Renal cortex interstitium (tissue), 3 donors: ENCODE measurements around the gene GDF11. TPM values are rescaled to one million over a fixed set of nuclear protein-coding genes. Genes with fewer than 3 reads are reported as not detected.

Experiments used
- polyA plus RNA-seq, 3 donors: library from polyadenylated mRNA; unstranded; fragments of 120-200 nt; gene quantifications; one replicate each; pipeline ENCODE4 v1.2.1, GENCODE V29; 2013; ENCODE audit not compliant: insufficient read length in 3 of 3

The GDF11 gene
- polyA plus RNA-seq, 3 donors = 19.5 to 25.6 (median 20.6) TPM

Other genes starting within 250 kb of the GDF11 start
- gene OR6C4, start 193.5 kb upstream of the GDF11 start, polyA plus RNA-seq = not detected
- gene OR2AP1, start 170.7 kb upstream of the GDF11 start, polyA plus RNA-seq = not detected
- gene OR10P1, start 106.2 kb upstream of the GDF11 start, polyA plus RNA-seq = not detected
- gene ITGA7, start 35.2 kb upstream of the GDF11 start, polyA plus RNA-seq = 10 to 100 TPM; 23.7 to 45.7 (median 44.0) TPM
- 100 to 1,000 TPM; 102 to 143 (median 110) TPM for gene BLOC1S1, start 27.1 kb upstream of the GDF11 start, polyA plus RNA-seq
- 10 to 100 TPM; 22.5 to 46.1 (median 24.5) TPM for gene RDH5, start 22.7 kb upstream of the GDF11 start, polyA plus RNA-seq
- gene CD63, start 14.1 kb upstream of the GDF11 start, polyA plus RNA-seq = 100 to 1,000 TPM; 647 to 692 (median 648) TPM
- gene SARNP, start 74.6 kb downstream of the GDF11 start, polyA plus RNA-seq = 100 to 1,000 TPM in 2 of 3 donors, 10 to 100 TPM in 1; 97.2 to 143 (median 119) TPM
- 10 to 100 TPM; 33.7 to 34.7 (median 34.0) TPM for gene ORMDL2, start 74.9 kb downstream of the GDF11 start, polyA plus RNA-seq
- 10 to 100 TPM; 40.3 to 46.0 (median 41.7) TPM for gene DNAJC14, start 86.5 kb downstream of the GDF11 start, polyA plus RNA-seq
- 1 to 10 TPM in 1 of 3 donors, under 1 TPM in 2; 0.68 to 1.4 (median 0.72) TPM for gene MMP19, start 99.8 kb downstream of the GDF11 start, polyA plus RNA-seq
- gene PYM1, start 184.8 kb downstream of the GDF11 start, polyA plus RNA-seq = 10 to 100 TPM; 32.3 to 40.0 (median 37.5) TPM
- gene DGKA, start 188.0 kb downstream of the GDF11 start, polyA plus RNA-seq = 10 to 100 TPM; 15.5 to 22.8 (median 19.9) TPM
- 1 to 10 TPM; 3.1 to 5.3 (median 3.4) TPM for gene PMEL, start 222.9 kb downstream of the GDF11 start, polyA plus RNA-seq
- gene CDK2, start 223.7 kb downstream of the GDF11 start, polyA plus RNA-seq = 10 to 100 TPM; 59.1 to 65.3 (median 64.1) TPM
- 100 to 1,000 TPM; 148 to 170 (median 158) TPM for gene RAB5B, start 231.0 kb downstream of the GDF11 start, polyA plus RNA-seq